Pancreas (tissue), 10 donors: Measurements from ENCODE around the gene PIK3CG. TPM values are rescaled to one million over a fixed set of nuclear protein-coding genes. Genes with fewer than 3 reads are reported as not detected.
"Not testable (repeated sequence)": the region's sequence is repeated elsewhere in the genome, so short reads cannot be mapped to it uniquely, and the experiment has no call there.

Experiments used
- ATAC-seq, 4 donors: fragments of 200-7000 bp; cut with Tn5 transposase; one replicate each; pipeline versions ENCODE4 v1.8.0 to v1.9.1; 2020; ENCODE audit warnings: mild to moderate bottlenecking in 4 of 4, moderate library complexity in 4 of 4
- DNase-seq, 6 donors: peaks; one replicate each; pipeline ENCODE4 v3.0.0-alpha.2; 2020
- FAIRE-seq: peaks from 2 replicates; lab custom pipeline; 2012; peaks lifted over from hg19 to GRCh38; lab: Jason Lieb, UNC
- H3K27ac ChIP-seq, 4 donors: fragments of 200-600 bp; sonication (generic); 1 replicate in 3 of 4; 2 replicates in 1 of 4; pipeline versions ENCODE4 v1.5.0 to v1.8.0; 2020
- H3K27me3 ChIP-seq, 4 donors: fragments of 200-600 bp; one replicate each; pipeline ENCODE4 v1.8.0; 2021
- H3K36me3 ChIP-seq, 3 donors: fragments of 200-600 bp; sonication (generic) in 1 of 3; one replicate each; pipeline versions ENCODE4 v1.5.0 to v1.8.0; 2020 to 2021
- H3K4me1 ChIP-seq, 3 donors: fragments of 200-600 bp; one replicate each; pipeline ENCODE4 v1.8.0; 2021
- H3K4me3 ChIP-seq, 4 donors: fragments of 200-600 bp; sonication (generic) in 2 of 4; one replicate each; pipeline versions ENCODE4 v1.5.0 to v1.8.0; 2020 to 2021
- H3K9me3 ChIP-seq, 4 donors: fragments of 200-600 bp; one replicate each; pipeline ENCODE4 v1.8.0; 2021
- WGBS, 2 donors: extraction: QIAGEN DNeasy Blood & Tissue Kit; methylation state at CpG; one replicate each; pipeline ENCODE4 v1.1.7; 2013; 5-methylcytosine and 5-hydroxymethylcytosine counted together
- intact Hi-C, 3 donors: fragments of 100-400 bp; cut with DNase I; formaldehyde crosslinking; loops; one replicate each; pipeline versions ENCODE4 v1.11.1 to v1.14.2; 2022
- polyA plus RNA-seq, 2 donors: library from polyadenylated mRNA; stranded (reverse); fragments of 200-250 nt; gene quantifications; one replicate each; pipeline ENCODE4 v1.2.3, GENCODE V29; 2013
- total RNA-seq, 6 donors: library from RNA; stranded (reverse); fragmentation: NEBNext Ultra II Directional in 4 of 6; extraction: Animal tissue kit (Norgen Biotek cat#: 25700) in 4 of 6; gene quantifications; one replicate each; pipeline versions ENCODE4 v1.2.1 to v1.2.4, GENCODE V29; 2021 to 2023
- TF ChIP-seq, protein P1 (sequence below), 4 donors: fragments of 200-600 bp; sonication (generic) in 3 of 4; IDR thresholded peaks; one replicate each; pipeline versions ENCODE4 v1.5.0 to v1.8.0; 2021; ENCODE audit warnings: antibody characterized with exemption in 4 of 4
- donor health status: healthy with polysubstance abuse.
- donor health status: DM: no; HTN: no; CAD: no; lungs with moderate emphysema.
- donor health status: DM: no; HTN: no; CAD: no.
- donor health status: control.
- donor health status: control.
- donor health status: Bipolar disorder and iron deficiency.
- donor health status: DM: yes; HTN: yes; CAD: no.
- donor health status: DM: no; HTN: no; CAD: no.
- donor health status: DM: no; HTN: no; CAD: no.
- donor health status: DM: yes; HTN: yes; CAD: no.

PIK3CG gene
- total and polyA plus RNA-seq, 8 donors: 0.09 to 5.3 (median 0.55) TPM

DNA sequence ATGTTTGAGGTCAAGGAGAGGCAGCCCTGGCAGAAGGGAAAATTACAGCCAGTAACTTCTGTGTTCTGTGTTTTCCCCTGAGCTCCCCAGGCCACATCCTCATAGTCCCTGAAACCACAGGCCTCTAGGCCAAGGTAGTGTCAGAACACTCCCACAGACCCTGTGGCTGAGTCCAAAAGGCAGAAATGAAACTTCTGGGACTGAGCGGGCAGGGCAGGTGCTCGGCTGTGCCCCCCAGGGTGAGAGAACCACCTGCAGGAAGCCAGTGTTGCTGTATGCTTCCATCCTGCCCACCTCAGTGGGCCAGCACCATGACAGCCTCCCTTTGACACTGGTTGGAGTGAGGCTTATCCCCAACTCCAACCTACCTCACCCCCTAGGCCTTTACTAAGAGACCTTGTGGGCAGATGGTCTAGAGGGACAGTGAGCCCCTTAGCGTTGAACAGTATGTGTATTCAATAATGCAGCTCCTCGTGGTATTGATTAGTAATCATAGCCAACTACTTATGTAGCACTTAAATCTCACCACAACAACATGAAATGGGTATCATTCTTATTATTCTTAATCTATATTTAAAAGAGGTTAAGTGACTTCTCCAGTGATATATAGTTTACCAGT is 30.3 kb downstream of the PIK3CG start:
- no peak overlapping the region for H3K4me3 ChIP-seq
- H3K36me3 ChIP-seq: no peaks in the 10 kb centered on the region
- no peaks in the 10 kb centered on the region for H3K4me1 ChIP-seq
- H3K27me3 ChIP-seq: no peaks in the 10 kb centered on the region
- peak in 1 of 4 donors; percentile 48 for ATAC-seq
- intact Hi-C loops: no loop called here
- WGBS, 2 donors: 75 to 79% methylated on average over 4 of the region's 4 CpGs
- no peak for DNase-seq
- TF ChIP-seq, protein P1, sequence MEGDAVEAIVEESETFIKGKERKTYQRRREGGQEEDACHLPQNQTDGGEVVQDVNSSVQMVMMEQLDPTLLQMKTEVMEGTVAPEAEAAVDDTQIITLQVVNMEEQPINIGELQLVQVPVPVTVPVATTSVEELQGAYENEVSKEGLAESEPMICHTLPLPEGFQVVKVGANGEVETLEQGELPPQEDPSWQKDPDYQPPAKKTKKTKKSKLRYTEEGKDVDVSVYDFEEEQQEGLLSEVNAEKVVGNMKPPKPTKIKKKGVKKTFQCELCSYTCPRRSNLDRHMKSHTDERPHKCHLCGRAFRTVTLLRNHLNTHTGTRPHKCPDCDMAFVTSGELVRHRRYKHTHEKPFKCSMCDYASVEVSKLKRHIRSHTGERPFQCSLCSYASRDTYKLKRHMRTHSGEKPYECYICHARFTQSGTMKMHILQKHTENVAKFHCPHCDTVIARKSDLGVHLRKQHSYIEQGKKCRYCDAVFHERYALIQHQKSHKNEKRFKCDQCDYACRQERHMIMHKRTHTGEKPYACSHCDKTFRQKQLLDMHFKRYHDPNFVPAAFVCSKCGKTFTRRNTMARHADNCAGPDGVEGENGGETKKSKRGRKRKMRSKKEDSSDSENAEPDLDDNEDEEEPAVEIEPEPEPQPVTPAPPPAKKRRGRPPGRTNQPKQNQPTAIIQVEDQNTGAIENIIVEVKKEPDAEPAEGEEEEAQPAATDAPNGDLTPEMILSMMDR (IDR thresholded peaks at IDR 0.05): no peak
- no peak for FAIRE-seq
- H3K27ac ChIP-seq: no peak overlapping the region
- H3K9me3 ChIP-seq: no peaks in the 10 kb centered on the region

GRCh38 chr7:106896231-106896630 is 31.1 kb downstream of the PIK3CG start:
- no peaks in the 10 kb centered on the region for H3K36me3 ChIP-seq
- H3K4me3 ChIP-seq: no peak overlapping the region
- WGBS, 2 donors: 71 to 80% methylated on average over 3 of the region's 3 CpGs
- no peaks in the 10 kb centered on the region for H3K9me3 ChIP-seq
- no peak for FAIRE-seq
- DNase-seq: no peak
- no peak for ATAC-seq
- intact Hi-C loops: no loop called here
- H3K4me1 ChIP-seq: no peaks in the 10 kb centered on the region
- H3K27me3 ChIP-seq: no peaks in the 10 kb centered on the region
- TF ChIP-seq, protein P1 (IDR thresholded peaks at IDR 0.05): no peak
- H3K27ac ChIP-seq: no peak overlapping the region

DNA sequence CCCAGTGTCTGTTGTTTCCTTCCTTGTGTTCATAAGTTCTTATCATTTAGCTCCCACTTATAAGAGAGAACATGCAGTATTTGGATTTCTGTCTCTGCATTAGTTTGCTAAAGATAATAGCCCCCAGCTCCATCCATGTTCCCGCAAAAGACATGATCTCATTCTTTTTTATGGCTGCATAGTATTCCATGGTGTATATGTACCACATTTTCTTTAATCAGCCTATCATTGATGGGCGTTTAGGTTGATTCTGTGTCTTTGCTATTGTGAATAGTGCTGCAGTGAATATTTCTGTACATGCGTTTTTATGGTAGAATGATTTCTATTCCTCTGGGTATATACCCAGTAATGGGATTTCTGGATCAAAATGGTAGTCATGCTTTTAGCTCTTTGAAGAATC is 32.5 kb downstream of the PIK3CG start:
- H3K4me3 ChIP-seq, H3K27ac ChIP-seq, H3K27me3 ChIP-seq, DNase-seq, FAIRE-seq, H3K4me1 ChIP-seq, H3K9me3 ChIP-seq, ATAC-seq, intact Hi-C loops, H3K36me3 ChIP-seq: not testable (repeated sequence)
- WGBS, 2 donors: 70 to 71% methylated on average over 3 of the region's 3 CpGs

GRCh38 chr7:106898967-106899366 is 33.9 kb downstream of the PIK3CG start:
- FAIRE-seq, H3K4me1 ChIP-seq, ATAC-seq, H3K4me3 ChIP-seq, H3K9me3 ChIP-seq, H3K27ac ChIP-seq, H3K27me3 ChIP-seq, DNase-seq, intact Hi-C loops, H3K36me3 ChIP-seq: not testable (repeated sequence)
- WGBS, 2 donors: 54 to 76% methylated on average over 2 of the region's 2 CpGs

- Histone ChIP-seq H3K4me3 (no peak overlapping the region), H3K4me1 (no peaks in the 10 kb centered on the region), H3K27me3 (no peaks in the 10 kb centered on the region), H3K27ac (no peak overlapping the region), H3K36me3 (no peaks in the 10 kb centered on the region), H3K9me3 (no peaks in the 10 kb centered on the region)
- TF ChIP-seq, protein P1 (IDR thresholded peaks at IDR 0.05): no peak
- intact Hi-C loops: no loop called here
- WGBS, 2 donors: 80 to 84% methylated on average over 4 of the region's 4 CpGs
- no peak for ATAC-seq
- FAIRE-seq: no peak
- no peak for DNase-seq
These were observed 36.9 kb downstream of the PIK3CG start for GRCh38 chr7:106901828-106902441.

GRCh38 chr7:106905734-106906133 is 40.7 kb downstream of the PIK3CG start:
- ATAC-seq (no peak), DNase-seq (no peak), FAIRE-seq (no peak)
- H3K4me1 ChIP-seq: no peaks in the 10 kb centered on the region
- H3K27ac ChIP-seq: no peak overlapping the region
- H3K27me3 ChIP-seq: no peaks in the 10 kb centered on the region
- no peaks in the 10 kb centered on the region for H3K36me3 ChIP-seq
- 44% methylated on average over 3 of the region's 3 CpGs for WGBS, 2 donors
- no peak overlapping the region for H3K4me3 ChIP-seq
- intact Hi-C loops: no loop called here
- TF ChIP-seq, protein P1 (IDR thresholded peaks at IDR 0.05): no peak
- no peaks in the 10 kb centered on the region for H3K9me3 ChIP-seq
